ENCODE data around the gene TMEM72.
A peak's percentile ranks its signal among the peaks of the same experiment; 100 is the strongest.
"Not testable (repeated sequence)": the region's sequence is repeated elsewhere in the genome, so short reads cannot be mapped to it uniquely, and the experiment has no call there.

TMEM72 gene

GRCh38 chr10:44911081-44911540 is at the start of gene TMEM72:
TMEM72 (plus strand) TSS chr10:44911337; CDS start chr10:44911513, 176 bp downstream.
- no peak for DNase-seq

GRCh38 chr10:44862006-44862751 is 49.0 kb upstream of the TMEM72 start:
- no peak for DNase-seq

- DNase-seq: no peak
These were observed 48.2 kb upstream of the TMEM72 start for GRCh38 chr10:44862924-44863323.

- no peak for DNase-seq
These were observed 47.6 kb upstream of the TMEM72 start for GRCh38 chr10:44863344-44864047.

- DNase-seq: no peak
These were observed 47.1 kb upstream of the TMEM72 start for GRCh38 chr10:44864051-44864450.

GRCh38 chr10:44864637-44865288 is 46.4 kb upstream of the TMEM72 start:
- DNase-seq: peak; percentile 16

GRCh38 chr10:44865289-44865671 is 45.9 kb upstream of the TMEM72 start:
- no peak for DNase-seq

- not testable (repeated sequence) for DNase-seq
These were observed 44.8 kb upstream of the TMEM72 start for GRCh38 chr10:44866367-44866766.

- no peak for DNase-seq
These were observed 41.1 kb upstream of the TMEM72 start for GRCh38 chr10:44870031-44870430.

- no peak for DNase-seq
These were observed 38.0 kb upstream of the TMEM72 start for GRCh38 chr10:44873160-44873559.

- no peak for DNase-seq
These were observed 37.0 kb upstream of the TMEM72 start for GRCh38 chr10:44874166-44874565.

GRCh38 chr10:44878706-44879530 is 32.2 kb upstream of the TMEM72 start:
- DNase-seq: no peak

GRCh38 chr10:44879531-44879899 is 31.6 kb upstream of the TMEM72 start:
- DNase-seq: no peak

- no peak for DNase-seq
These were observed 30.9 kb upstream of the TMEM72 start for GRCh38 chr10:44880090-44880715.

- DNase-seq: no peak
These were observed 29.5 kb upstream of the TMEM72 start for GRCh38 chr10:44881649-44882048.

GRCh38 chr10:44882166-44882720 is 28.9 kb upstream of the TMEM72 start:
- no peak for DNase-seq

- no peak for DNase-seq
These were observed 27.4 kb upstream of the TMEM72 start for GRCh38 chr10:44883593-44884331.

- no peak for DNase-seq
These were observed 25.4 kb upstream of the TMEM72 start for GRCh38 chr10:44885710-44886109.

GRCh38 chr10:44886966-44887365 is 24.2 kb upstream of the TMEM72 start:
- no peak for DNase-seq

- DNase-seq: no peak
These were observed 22.3 kb upstream of the TMEM72 start for GRCh38 chr10:44888886-44889285.

- no peak for DNase-seq
These were observed 21.3 kb upstream of the TMEM72 start for GRCh38 chr10:44889834-44890233.

Data from SHP77 treated with DMSO at 0.1 percent for 48 hours (cell line).